ENCODE measurements around the gene ZNRF1. TPM values are rescaled to one million over a fixed set of nuclear protein-coding genes. Genes with fewer than 3 reads are reported as not detected.
"Not testable (repeated sequence)": the region's sequence is repeated elsewhere in the genome, so short reads cannot be mapped to it uniquely, and the experiment has no call there.

Gene ZNRF1
- total RNA-seq, 4 donors from 2014 or later: 13.0 to 16.7 (median 15.8) TPM

DNA sequence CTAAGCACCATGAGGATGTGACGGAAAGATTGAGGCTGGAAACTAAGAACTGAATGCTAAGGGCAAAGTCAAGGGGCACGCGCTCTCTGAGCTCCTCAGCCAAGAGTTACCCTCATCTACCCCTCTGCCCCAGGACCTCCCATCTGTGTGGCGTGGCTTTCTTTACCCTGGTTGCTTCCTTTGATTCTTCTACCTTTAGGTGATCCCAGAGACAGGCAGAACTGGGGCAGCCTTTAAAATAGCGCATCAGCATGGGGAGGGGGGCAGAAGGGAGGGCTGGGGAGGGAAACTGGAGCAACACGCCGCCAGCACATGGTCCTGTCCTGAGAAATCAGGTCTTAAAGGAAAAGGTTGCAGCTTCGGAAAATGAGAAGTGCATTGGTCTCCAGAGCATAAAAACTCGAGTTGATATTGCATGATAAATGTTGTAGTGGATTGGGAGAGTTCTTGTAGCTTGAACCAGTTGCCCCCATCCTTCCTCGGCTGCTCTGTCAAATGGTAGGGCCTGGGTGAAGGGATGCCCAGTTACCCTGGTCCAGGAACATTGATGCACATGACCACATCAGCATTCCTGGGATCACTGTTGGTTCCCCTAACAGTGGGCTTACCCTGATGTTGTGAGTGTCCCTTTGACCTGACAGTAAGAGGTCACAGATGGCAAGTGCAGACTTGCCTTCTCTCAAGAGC lies 88.0 kb downstream of the ZNRF1 start:
- Histone ChIP-seq H3K4me3 (no peak overlapping the region), H3K27ac (peak overlapping the region; percentile 6), H3K4me1 (peaks cover 37% of the 10 kb centered on the region), H3K9me3 (no peaks in the 10 kb centered on the region), H3K36me3 (no peaks in the 10 kb centered on the region), H3K27me3 (no peaks in the 10 kb centered on the region)
- TF ChIP-seq POLR2A (IDR thresholded peaks at IDR 0.05) (no peak), POLR2AphosphoS5 (IDR thresholded peaks at IDR 0.05) (no peak), EP300 (IDR thresholded peaks at IDR 0.05) (no peak)
- TF ChIP-seq, protein P1, sequence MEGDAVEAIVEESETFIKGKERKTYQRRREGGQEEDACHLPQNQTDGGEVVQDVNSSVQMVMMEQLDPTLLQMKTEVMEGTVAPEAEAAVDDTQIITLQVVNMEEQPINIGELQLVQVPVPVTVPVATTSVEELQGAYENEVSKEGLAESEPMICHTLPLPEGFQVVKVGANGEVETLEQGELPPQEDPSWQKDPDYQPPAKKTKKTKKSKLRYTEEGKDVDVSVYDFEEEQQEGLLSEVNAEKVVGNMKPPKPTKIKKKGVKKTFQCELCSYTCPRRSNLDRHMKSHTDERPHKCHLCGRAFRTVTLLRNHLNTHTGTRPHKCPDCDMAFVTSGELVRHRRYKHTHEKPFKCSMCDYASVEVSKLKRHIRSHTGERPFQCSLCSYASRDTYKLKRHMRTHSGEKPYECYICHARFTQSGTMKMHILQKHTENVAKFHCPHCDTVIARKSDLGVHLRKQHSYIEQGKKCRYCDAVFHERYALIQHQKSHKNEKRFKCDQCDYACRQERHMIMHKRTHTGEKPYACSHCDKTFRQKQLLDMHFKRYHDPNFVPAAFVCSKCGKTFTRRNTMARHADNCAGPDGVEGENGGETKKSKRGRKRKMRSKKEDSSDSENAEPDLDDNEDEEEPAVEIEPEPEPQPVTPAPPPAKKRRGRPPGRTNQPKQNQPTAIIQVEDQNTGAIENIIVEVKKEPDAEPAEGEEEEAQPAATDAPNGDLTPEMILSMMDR (IDR thresholded peaks at IDR 0.05): no peak
- DNase-seq (ENCODE audit: low spot score in 2 of 2): no peak
- WGBS: 82% methylated on average over 10 of the region's 10 CpGs

DNA sequence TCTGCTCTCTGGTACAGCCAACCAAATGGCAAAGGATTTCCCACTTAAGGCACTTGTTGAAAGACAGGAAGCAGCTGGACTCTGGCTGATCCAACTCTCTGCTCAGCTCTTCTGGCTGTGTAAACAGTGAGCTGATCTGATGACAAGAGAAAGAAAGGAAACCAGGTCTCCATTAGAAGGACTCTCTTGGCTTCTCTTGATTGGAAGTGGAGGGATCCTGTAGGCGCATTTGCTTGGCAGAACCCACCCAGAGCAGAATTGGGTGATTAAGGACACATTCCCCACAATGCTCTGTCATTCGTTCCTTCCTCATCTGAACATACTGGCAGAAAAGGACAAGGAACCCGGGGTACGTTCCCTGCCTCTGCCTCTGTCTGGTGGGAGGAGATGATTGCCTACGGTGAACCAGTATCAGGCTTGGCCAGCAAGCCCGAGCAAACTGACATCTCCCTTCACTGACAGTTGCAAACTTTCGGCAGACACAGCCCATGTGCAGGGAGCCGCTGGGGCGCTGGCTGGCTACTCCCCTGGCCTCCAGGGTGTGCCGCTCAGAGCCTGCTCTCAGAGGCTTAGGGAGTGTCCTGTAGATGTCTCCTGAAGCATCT lies 88.7 kb downstream of the ZNRF1 start:
- WGBS: 32% methylated on average over 7 of the region's 10 CpGs
- peak overlapping the region; percentile 6 for H3K27ac ChIP-seq
- H3K4me3 ChIP-seq: no peak overlapping the region
- no peaks in the 10 kb centered on the region for H3K36me3 ChIP-seq
- no peaks in the 10 kb centered on the region for H3K27me3 ChIP-seq
- H3K4me1 ChIP-seq: peaks cover 37% of the 10 kb centered on the region
- no peak for DNase-seq (ENCODE audit: low spot score in 2 of 2)
- no peaks in the 10 kb centered on the region for H3K9me3 ChIP-seq
- TF ChIP-seq, protein P1 (IDR thresholded peaks at IDR 0.05): no peak
- TF ChIP-seq POLR2AphosphoS5 (IDR thresholded peaks at IDR 0.05) (no peak), EP300 (IDR thresholded peaks at IDR 0.05) (no peak), POLR2A (IDR thresholded peaks at IDR 0.05) (no peak)

DNA sequence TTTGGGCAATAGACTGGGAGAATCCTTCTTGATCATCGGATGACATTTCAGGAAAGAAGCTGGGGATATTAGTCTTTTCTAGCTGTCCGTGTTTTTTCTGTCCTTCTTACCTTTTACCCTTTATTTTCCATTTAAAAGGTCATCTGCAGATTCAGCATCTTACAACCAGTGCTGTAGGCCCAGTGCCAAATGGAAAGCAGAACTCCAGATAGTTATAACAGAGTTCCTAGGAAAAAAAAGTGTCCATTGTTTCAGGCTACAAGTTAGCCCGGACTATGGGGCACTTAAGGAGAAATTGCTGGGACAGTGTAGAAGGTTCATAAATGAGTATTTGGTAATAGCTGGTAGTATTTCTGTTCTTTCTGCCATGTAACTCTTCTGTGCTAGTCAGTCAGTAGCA lies 89.4 kb downstream of the ZNRF1 start:
- no peaks in the 10 kb centered on the region for H3K27me3 ChIP-seq
- TF ChIP-seq POLR2AphosphoS5 (IDR thresholded peaks at IDR 0.05) (no peak), POLR2A (IDR thresholded peaks at IDR 0.05) (no peak), EP300 (IDR thresholded peaks at IDR 0.05) (no peak)
- TF ChIP-seq, protein P1 (IDR thresholded peaks at IDR 0.05): no peak
- H3K36me3 ChIP-seq: no peaks in the 10 kb centered on the region
- peaks cover 38% of the 10 kb centered on the region for H3K4me1 ChIP-seq
- no peak overlapping the region for H3K27ac ChIP-seq
- no peak for DNase-seq (ENCODE audit: low spot score in 2 of 2)
- 68% methylated on average over 3 of the region's 3 CpGs for WGBS
- no peaks in the 10 kb centered on the region for H3K9me3 ChIP-seq
- H3K4me3 ChIP-seq: no peak overlapping the region

DNA sequence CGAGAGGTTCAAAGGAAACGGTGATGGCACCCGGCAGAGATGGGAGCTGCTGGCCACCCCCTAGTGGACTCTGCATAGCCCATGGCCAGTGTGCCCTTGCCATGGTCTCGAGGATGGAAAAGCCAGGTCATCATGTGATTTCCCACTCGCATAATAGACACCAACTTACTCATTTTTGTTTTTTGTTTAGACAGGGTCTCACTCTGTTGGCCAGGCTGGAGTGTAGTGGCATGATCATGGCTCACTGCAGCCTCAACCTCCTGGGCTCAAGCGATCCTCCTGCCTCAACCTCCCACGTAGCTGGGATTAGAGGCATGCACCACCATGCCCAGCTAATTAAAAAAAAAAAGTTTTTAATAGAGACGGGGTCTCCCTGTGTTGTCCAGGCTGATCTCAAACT lies 90.1 kb downstream of the ZNRF1 start:
- 81% methylated on average over 8 of the region's 8 CpGs for WGBS
- Histone ChIP-seq H3K4me3 (no peak overlapping the region), H3K36me3 (no peaks in the 10 kb centered on the region), H3K4me1 (peaks cover 31% of the 10 kb centered on the region), H3K9me3 (no peaks in the 10 kb centered on the region), H3K27ac (no peak overlapping the region), H3K27me3 (no peaks in the 10 kb centered on the region)
- no peak for TF ChIP-seq POLR2AphosphoS5 (IDR thresholded peaks at IDR 0.05)
- TF ChIP-seq EP300 (IDR thresholded peaks at IDR 0.05): no peak
- TF ChIP-seq, protein P1 (IDR thresholded peaks at IDR 0.05): no peak
- no peak for TF ChIP-seq POLR2A (IDR thresholded peaks at IDR 0.05)
- no peak for DNase-seq (ENCODE audit: low spot score in 2 of 2)

DNA sequence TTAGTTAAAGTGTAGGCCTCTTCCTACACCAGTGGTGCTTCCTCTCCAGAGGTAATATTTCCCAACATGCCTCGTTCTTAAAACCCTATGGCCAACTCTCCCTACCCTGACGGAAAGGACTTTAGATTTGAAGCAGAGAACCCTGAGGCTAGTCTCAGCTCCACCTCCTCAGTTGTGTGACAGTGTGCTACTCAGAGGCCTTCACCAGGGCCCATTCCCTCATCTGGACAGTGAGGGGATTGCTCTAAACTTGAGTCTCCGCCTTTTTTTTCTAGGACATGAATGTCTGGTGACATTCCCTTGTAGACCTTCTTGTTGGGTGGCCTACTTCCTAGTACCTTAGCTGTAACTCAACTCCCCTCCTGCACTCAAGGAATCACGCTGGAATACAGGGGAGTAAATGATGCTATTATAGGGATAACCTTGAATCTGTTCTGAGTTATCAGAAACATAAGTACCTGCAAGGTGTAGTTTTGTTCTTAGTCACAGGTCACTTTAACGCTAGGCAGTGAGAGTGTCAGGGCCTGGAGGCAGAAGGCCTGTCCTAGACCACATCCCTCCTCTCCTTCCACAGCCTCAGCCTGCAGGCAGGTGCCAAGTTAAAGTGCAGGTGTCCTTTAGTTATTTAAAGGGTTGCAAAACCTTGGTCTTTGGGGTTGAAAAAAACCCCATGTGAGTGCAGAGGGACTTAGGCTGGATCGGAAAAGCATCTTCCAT lies 90.8 kb downstream of the ZNRF1 start:
- Histone ChIP-seq H3K27ac (no peak overlapping the region), H3K4me3 (no peak overlapping the region), H3K36me3 (no peaks in the 10 kb centered on the region), H3K9me3 (no peaks in the 10 kb centered on the region), H3K4me1 (peaks cover 31% of the 10 kb centered on the region), H3K27me3 (no peaks in the 10 kb centered on the region)
- TF ChIP-seq POLR2A (IDR thresholded peaks at IDR 0.05) (no peak), EP300 (IDR thresholded peaks at IDR 0.05) (no peak), POLR2AphosphoS5 (IDR thresholded peaks at IDR 0.05) (no peak)
- TF ChIP-seq, protein P1 (IDR thresholded peaks at IDR 0.05): no peak
- no peak for DNase-seq (ENCODE audit: low spot score in 2 of 2)
- WGBS: 77% methylated on average over 6 of the region's 6 CpGs

DNA sequence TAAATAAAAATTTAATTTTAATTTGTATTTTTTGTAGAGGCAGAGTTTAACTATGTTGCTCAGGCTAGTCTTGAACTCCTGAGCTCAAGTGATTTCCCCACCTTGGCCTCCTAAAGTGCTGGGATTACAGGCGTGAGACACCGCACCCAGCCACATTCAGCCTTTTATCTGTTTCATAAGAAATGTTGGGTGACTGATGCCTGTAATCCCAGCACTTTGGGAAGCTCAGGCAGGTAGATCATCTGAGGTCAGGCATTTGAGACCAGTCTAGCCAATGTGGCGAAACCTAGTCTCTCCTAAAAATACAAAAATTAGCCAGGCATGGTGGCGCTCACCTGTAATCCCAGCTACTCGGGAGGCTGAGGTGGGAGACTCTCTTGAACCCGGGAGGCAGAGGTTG lies 92.1 kb downstream of the ZNRF1 start:
- not testable (repeated sequence) for H3K27me3 ChIP-seq; H3K9me3 ChIP-seq; H3K4me3 ChIP-seq; H3K27ac ChIP-seq; DNase-seq (ENCODE audit: low spot score in 2 of 2); H3K36me3 ChIP-seq
- H3K4me1 ChIP-seq: peaks cover 43% of the 10 kb centered on the region
- WGBS: 70% methylated on average over 6 of the region's 6 CpGs

DNA sequence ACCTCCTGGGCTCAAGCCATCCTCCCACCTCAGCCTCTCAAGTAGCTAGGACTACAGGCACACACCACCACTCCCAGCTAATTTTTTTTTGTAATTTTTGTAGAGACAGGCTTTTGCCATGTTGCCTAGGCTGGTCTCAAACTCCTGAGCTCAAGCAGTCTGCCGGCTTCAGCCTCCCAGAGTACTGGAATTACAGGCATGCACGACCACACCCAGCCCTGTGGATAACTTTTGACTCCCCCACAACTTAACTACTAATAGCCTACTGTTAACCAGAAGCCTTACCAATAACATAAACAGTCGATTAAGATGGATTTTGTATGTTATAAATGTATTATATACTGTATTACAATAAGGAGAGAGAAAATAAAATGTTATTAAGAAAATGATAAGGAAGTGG lies 92.8 kb downstream of the ZNRF1 start:
- H3K4me3 ChIP-seq; H3K36me3 ChIP-seq; DNase-seq (ENCODE audit: low spot score in 2 of 2); H3K27me3 ChIP-seq; H3K27ac ChIP-seq; H3K9me3 ChIP-seq: not testable (repeated sequence)
- peaks cover 47% of the 10 kb centered on the region for H3K4me1 ChIP-seq
- WGBS: 37% methylated on average over 3 of the region's 3 CpGs

Data from suprapubic skin (tissue), 4 donors.